Astrocyte (in vitro differentiated cells and primary cell): ENCODE results near the gene UBR3. TPM values are rescaled to one million over a fixed set of nuclear protein-coding genes. Genes with fewer than 3 reads are reported as not detected.
A peak's percentile ranks its signal among the peaks of the same experiment; 100 is the strongest.
"Not testable (repeated sequence)": the region's sequence is repeated elsewhere in the genome, so short reads cannot be mapped to it uniquely, and the experiment has no call there.

ENCODE experiments used
- DNase-seq: peaks from one replicate; pipeline ENCODE4 v3.0.0-alpha.2; 2010; ENCODE audit warnings: low read depth
- FAIRE-seq: peaks from 2 replicates; lab custom pipeline; 2011; peaks lifted over from hg19 to GRCh38; lab: Jason Lieb, UNC
- H2AFZ ChIP-seq: 2 replicates; pipeline ENCODE4 v1.6.0; 2012; ENCODE audit warnings: low read depth, low read length, inconsistent platforms
- H3K27ac ChIP-seq: 2 replicates; pipeline ENCODE4 v1.5.1; 2011; ENCODE audit warnings: low read depth, low read length, inconsistent platforms
- H3K27me3 ChIP-seq: 2 replicates; pipeline ENCODE4 v1.6.0; 2011; ENCODE audit warnings: low read length, inconsistent platforms; ENCODE audit not compliant: insufficient read depth
- H3K36me3 ChIP-seq: 2 replicates; pipeline ENCODE4 v1.5.1; 2011; ENCODE audit warnings: low read length, inconsistent platforms; ENCODE audit not compliant: insufficient read depth
- H3K4me1 ChIP-seq: 2 replicates; pipeline ENCODE4 v1.5.1; 2011; ENCODE audit warnings: low read length, inconsistent platforms; ENCODE audit not compliant: insufficient read depth
- H3K4me2 ChIP-seq: 2 replicates; pipeline ENCODE4 v1.6.0; 2012; ENCODE audit warnings: low read length, inconsistent platforms
- H3K4me3 ChIP-seq: 2 replicates; pipeline ENCODE4 v1.5.1; 2011; ENCODE audit warnings: low read depth, mild to moderate bottlenecking, low read length, inconsistent platforms; ENCODE audit not compliant: insufficient read depth
- H3K79me2 ChIP-seq: 2 replicates; pipeline ENCODE4 v1.6.0; 2012; ENCODE audit warnings: mild to moderate bottlenecking, low read length, inconsistent platforms; ENCODE audit not compliant: insufficient read depth
- H3K9ac ChIP-seq: 2 replicates; pipeline ENCODE4 v1.6.0; 2012; ENCODE audit warnings: mild to moderate bottlenecking, low read length, inconsistent platforms
- H3K9me3 ChIP-seq: 2 replicates; pipeline ENCODE4 v1.5.1; 2012; ENCODE audit warnings: low read depth, mild to moderate bottlenecking, low read length, inconsistent platforms; ENCODE audit not compliant: insufficient read depth
- H4K20me1 ChIP-seq: 2 replicates; pipeline ENCODE4 v1.6.0; 2012; ENCODE audit warnings: low read length, inconsistent platforms; ENCODE audit not compliant: insufficient read depth
- H3K27ac Mint-ChIP-seq: one replicate; pipeline ENCODE4 v1.8.0; 2021; ENCODE audit warnings: mild to moderate bottlenecking, mixed read lengths; ENCODE audit not compliant: unreplicated experiment
- H3K27me3 Mint-ChIP-seq: one replicate; pipeline ENCODE4 v1.8.0; 2021; ENCODE audit warnings: low read depth, mixed read lengths; ENCODE audit not compliant: unreplicated experiment
- H3K36me3 Mint-ChIP-seq: one replicate; pipeline ENCODE4 v1.8.0; 2021; ENCODE audit warnings: low read depth, mixed read lengths; ENCODE audit not compliant: unreplicated experiment
- H3K4me1 Mint-ChIP-seq: one replicate; pipeline ENCODE4 v1.8.0; 2021; ENCODE audit warnings: low read depth, mixed read lengths; ENCODE audit not compliant: unreplicated experiment
- H3K4me3 Mint-ChIP-seq: one replicate; pipeline ENCODE4 v1.8.0; 2021; ENCODE audit warnings: mild to moderate bottlenecking, moderate library complexity, mixed read lengths; ENCODE audit not compliant: unreplicated experiment
- H3K9me3 Mint-ChIP-seq: one replicate; pipeline ENCODE4 v1.8.0; 2021; ENCODE audit warnings: mild to moderate bottlenecking, mixed read lengths; ENCODE audit not compliant: unreplicated experiment
- CTCF ChIP-seq: IDR thresholded peaks from 2 replicates; pipeline ENCODE4 v1.5.1; 2011; ENCODE audit warnings: low read depth, mild to moderate bottlenecking, inconsistent platforms, low read length, moderate library complexity; ENCODE audit not compliant: insufficient read depth
- EZH2 ChIP-seq: IDR thresholded peaks from 2 replicates; pipeline ENCODE4 v1.6.1; 2012; ENCODE audit warnings: mild to moderate bottlenecking, low read length, inconsistent platforms; ENCODE audit not compliant: insufficient read depth
- total RNA-seq: library from RNA; stranded (reverse); gene quantifications from 2 replicates; pipeline ENCODE4 v1.2.1, GENCODE V29; 2021

Gene UBR3
- total RNA-seq, 1 donor from 2014 or later: 18.7 TPM

GRCh38 chr2:169955940-169956339 lies 128.7 kb downstream of the UBR3 start:
- DNase-seq: no peak
- no peaks in the 10 kb centered on the region for H4K20me1 ChIP-seq
- H3K4me2 ChIP-seq: no peak overlapping the region
- Mint-ChIP-seq H3K27ac (no peak overlapping the region), H3K36me3 (peaks cover 2% of the 10 kb centered on the region), H3K27me3 (no peaks in the 10 kb centered on the region), H3K4me3 (no peak overlapping the region), H3K9me3 (no peaks in the 10 kb centered on the region), H3K4me1 (no peaks in the 10 kb centered on the region)
- no peaks in the 10 kb centered on the region for H3K4me1 ChIP-seq
- no peak for FAIRE-seq
- no peak overlapping the region for H3K4me3 ChIP-seq
- peaks cover 6% of the 10 kb centered on the region for H3K36me3 ChIP-seq
- H3K27me3 ChIP-seq: no peaks in the 10 kb centered on the region
- H3K27ac ChIP-seq: no peak overlapping the region
- H3K79me2 ChIP-seq: no peaks in the 10 kb centered on the region
- H2AFZ ChIP-seq: no peak overlapping the region
- H3K9me3 ChIP-seq: no peaks in the 10 kb centered on the region
- no peak for TF ChIP-seq EZH2
- TF ChIP-seq CTCF: no peak
- H3K9ac ChIP-seq: no peak overlapping the region

GRCh38 chr2:169957219-169957618 lies 130.0 kb downstream of the UBR3 start:
- H3K4me1 Mint-ChIP-seq, H3K27me3 ChIP-seq, H3K4me3 Mint-ChIP-seq, H3K4me2 ChIP-seq, H3K27ac Mint-ChIP-seq, H3K27me3 Mint-ChIP-seq, H3K9me3 Mint-ChIP-seq, H2AFZ ChIP-seq, H3K79me2 ChIP-seq, H3K9me3 ChIP-seq, H3K27ac ChIP-seq, H3K4me1 ChIP-seq, H3K4me3 ChIP-seq, FAIRE-seq, DNase-seq, H3K9ac ChIP-seq, H3K36me3 ChIP-seq, H4K20me1 ChIP-seq, H3K36me3 Mint-ChIP-seq: not testable (repeated sequence)

GRCh38 chr2:169961911-169962310 lies 134.7 kb downstream of the UBR3 start:
- H3K4me1 Mint-ChIP-seq: peaks cover 3% of the 10 kb centered on the region
- Histone ChIP-seq H3K79me2 (no peaks in the 10 kb centered on the region), H4K20me1 (no peaks in the 10 kb centered on the region), H3K27me3 (no peaks in the 10 kb centered on the region), H3K27ac (no peak overlapping the region), H2AFZ (no peak overlapping the region), H3K4me2 (peak overlapping the region; percentile 8), H3K4me1 (peaks cover 5% of the 10 kb centered on the region), H3K9me3 (no peaks in the 10 kb centered on the region), H3K9ac (no peak overlapping the region), H3K36me3 (peaks cover 9% of the 10 kb centered on the region), H3K4me3 (no peak overlapping the region)
- H3K27ac Mint-ChIP-seq: peak overlapping the region; percentile 45
- no peak overlapping the region for H3K4me3 Mint-ChIP-seq
- no peaks in the 10 kb centered on the region for H3K36me3 Mint-ChIP-seq
- DNase-seq (peak; percentile 59), FAIRE-seq (no peak)
- H3K27me3 Mint-ChIP-seq: no peaks in the 10 kb centered on the region
- no peak for TF ChIP-seq CTCF
- TF ChIP-seq EZH2: no peak
- H3K9me3 Mint-ChIP-seq: no peaks in the 10 kb centered on the region
